Esophagus muscularis mucosa (tissue), 3 donors: ENCODE results near the gene ABCC1.

ENCODE experiments used
- POLR2A ChIP-seq: fragments of 450-650 bp; IDR thresholded peaks from one replicate; pipeline ENCODE4 v1.6.1; 2017; ENCODE audit warnings: antibody characterized with exemption, moderate library complexity, mild to moderate bottlenecking, low read depth
- POLR2AphosphoS5 ChIP-seq, 2 donors: sonication (generic); formaldehyde crosslinking; IDR thresholded peaks; one replicate each; pipeline ENCODE4 v1.6.1; 2017; ENCODE audit warnings: antibody characterized with exemption in 2 of 2
- TF ChIP-seq, protein P1 (sequence below), 3 experiments: fragments of 200-600 bp in 2 of 3; fragments of 450-650 bp in 1 of 3; sonication (generic) in 2 of 3; IDR thresholded peaks; one replicate each; pipeline ENCODE4 v1.5.1; 2017 to 2019; ENCODE audit warnings: antibody characterized with exemption in 3 of 3, mild to moderate bottlenecking in 2 of 3, moderate library complexity in 1 of 3

DNA sequence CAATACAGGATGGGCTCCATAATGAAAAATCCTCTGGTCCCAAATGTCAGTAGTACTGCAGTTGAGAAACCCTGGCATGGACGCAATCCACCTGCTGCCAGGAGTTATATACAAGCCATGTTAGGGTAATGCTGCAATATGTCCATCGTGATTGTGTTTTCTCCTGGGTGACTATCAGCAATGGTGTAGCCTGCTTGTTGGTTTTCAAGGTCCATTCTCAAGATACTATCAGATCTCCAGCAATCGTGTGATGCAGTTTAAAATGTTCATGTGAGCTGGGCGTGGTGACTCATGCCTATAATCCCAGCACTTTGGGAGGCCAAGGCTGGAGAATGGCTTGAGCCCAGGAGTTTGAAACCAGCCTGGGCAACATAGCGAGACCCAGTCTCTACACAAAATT lies 24.0 kb downstream of the ABCC1 start:
- TF ChIP-seq, protein P1, sequence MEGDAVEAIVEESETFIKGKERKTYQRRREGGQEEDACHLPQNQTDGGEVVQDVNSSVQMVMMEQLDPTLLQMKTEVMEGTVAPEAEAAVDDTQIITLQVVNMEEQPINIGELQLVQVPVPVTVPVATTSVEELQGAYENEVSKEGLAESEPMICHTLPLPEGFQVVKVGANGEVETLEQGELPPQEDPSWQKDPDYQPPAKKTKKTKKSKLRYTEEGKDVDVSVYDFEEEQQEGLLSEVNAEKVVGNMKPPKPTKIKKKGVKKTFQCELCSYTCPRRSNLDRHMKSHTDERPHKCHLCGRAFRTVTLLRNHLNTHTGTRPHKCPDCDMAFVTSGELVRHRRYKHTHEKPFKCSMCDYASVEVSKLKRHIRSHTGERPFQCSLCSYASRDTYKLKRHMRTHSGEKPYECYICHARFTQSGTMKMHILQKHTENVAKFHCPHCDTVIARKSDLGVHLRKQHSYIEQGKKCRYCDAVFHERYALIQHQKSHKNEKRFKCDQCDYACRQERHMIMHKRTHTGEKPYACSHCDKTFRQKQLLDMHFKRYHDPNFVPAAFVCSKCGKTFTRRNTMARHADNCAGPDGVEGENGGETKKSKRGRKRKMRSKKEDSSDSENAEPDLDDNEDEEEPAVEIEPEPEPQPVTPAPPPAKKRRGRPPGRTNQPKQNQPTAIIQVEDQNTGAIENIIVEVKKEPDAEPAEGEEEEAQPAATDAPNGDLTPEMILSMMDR (IDR thresholded peaks at IDR 0.05): no peak
- TF ChIP-seq POLR2AphosphoS5 (IDR thresholded peaks at IDR 0.05): no peak
- no peak for TF ChIP-seq POLR2A
